ENCODE measurements around the gene ARHGAP1. TPM values are rescaled to one million over a fixed set of nuclear protein-coding genes. Genes with fewer than 3 reads are reported as not detected.
A peak's percentile ranks its signal among the peaks of the same experiment; 100 is the strongest.

The ARHGAP1 gene
- total and polyA plus RNA-seq, 2 of the 13 experiments (the other 11 are each of a cell fraction or from before 2014, with no cell fraction given) = 18.6 to 30.3 TPM

DNA sequence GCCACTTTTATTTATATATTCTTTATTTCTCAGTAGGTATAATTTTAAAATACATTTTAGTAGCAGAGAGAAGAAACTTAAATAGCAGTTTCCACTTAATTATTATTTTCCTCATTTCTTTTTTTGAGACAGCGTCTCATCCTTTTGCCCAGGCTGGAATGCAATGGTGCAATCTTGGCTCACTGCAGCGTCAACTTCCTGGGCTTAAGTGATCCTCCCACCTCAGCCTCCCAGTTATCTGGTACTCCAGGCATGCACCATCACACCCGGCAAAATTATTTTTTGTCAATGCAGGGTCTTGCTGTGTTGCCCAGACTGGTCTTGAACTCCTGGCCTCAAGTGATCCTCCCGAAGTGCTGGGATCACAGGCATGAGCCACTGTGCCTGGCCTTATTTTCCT, 44.8 kb downstream of the ARHGAP1 start (continued):
- TF ChIP-seq, protein P1, sequence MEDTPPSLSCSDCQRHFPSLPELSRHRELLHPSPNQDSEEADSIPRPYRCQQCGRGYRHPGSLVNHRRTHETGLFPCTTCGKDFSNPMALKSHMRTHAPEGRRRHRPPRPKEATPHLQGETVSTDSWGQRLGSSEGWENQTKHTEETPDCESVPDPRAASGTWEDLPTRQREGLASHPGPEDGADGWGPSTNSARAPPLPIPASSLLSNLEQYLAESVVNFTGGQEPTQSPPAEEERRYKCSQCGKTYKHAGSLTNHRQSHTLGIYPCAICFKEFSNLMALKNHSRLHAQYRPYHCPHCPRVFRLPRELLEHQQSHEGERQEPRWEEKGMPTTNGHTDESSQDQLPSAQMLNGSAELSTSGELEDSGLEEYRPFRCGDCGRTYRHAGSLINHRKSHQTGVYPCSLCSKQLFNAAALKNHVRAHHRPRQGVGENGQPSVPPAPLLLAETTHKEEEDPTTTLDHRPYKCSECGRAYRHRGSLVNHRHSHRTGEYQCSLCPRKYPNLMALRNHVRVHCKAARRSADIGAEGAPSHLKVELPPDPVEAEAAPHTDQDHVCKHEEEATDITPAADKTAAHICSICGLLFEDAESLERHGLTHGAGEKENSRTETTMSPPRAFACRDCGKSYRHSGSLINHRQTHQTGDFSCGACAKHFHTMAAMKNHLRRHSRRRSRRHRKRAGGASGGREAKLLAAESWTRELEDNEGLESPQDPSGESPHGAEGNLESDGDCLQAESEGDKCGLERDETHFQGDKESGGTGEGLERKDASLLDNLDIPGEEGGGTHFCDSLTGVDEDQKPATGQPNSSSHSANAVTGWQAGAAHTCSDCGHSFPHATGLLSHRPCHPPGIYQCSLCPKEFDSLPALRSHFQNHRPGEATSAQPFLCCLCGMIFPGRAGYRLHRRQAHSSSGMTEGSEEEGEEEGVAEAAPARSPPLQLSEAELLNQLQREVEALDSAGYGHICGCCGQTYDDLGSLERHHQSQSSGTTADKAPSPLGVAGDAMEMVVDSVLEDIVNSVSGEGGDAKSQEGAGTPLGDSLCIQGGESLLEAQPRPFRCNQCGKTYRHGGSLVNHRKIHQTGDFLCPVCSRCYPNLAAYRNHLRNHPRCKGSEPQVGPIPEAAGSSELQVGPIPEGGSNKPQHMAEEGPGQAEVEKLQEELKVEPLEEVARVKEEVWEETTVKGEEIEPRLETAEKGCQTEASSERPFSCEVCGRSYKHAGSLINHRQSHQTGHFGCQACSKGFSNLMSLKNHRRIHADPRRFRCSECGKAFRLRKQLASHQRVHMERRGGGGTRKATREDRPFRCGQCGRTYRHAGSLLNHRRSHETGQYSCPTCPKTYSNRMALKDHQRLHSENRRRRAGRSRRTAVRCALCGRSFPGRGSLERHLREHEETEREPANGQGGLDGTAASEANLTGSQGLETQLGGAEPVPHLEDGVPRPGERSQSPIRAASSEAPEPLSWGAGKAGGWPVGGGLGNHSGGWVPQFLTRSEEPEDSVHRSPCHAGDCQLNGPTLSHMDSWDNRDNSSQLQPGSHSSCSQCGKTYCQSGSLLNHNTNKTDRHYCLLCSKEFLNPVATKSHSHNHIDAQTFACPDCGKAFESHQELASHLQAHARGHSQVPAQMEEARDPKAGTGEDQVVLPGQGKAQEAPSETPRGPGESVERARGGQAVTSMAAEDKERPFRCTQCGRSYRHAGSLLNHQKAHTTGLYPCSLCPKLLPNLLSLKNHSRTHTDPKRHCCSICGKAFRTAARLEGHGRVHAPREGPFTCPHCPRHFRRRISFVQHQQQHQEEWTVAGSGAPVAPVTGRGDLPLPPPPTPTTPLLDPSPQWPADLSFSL (CRISPR knock-in tag; IDR thresholded peaks at IDR 0.05) = no peak

GRCh38 chr11:46649180-46649738, 51.2 kb downstream of the ARHGAP1 start:
- H4K20me1 ChIP-seq (ENCODE audit: insufficient read depth, low read length) = no peaks in the 10 kb centered on the region
- CTCF ChIA-PET (ENCODE audit: low intra/inter-chr PET ratio, low total read pairs) = no interaction called here
- WGBS (ENCODE audit: low lambda C conversion rate) = 97% methylated on average over 2 of the region's 2 CpGs
- no peak overlapping the region for H2AFZ ChIP-seq (ENCODE audit: low read length)
- H3K36me3 ChIP-seq (replicated peaks in 1 of 2; ENCODE audit: control insufficient read depth in 1 of 2, insufficient read depth in 2 of 2, low read length in 2 of 2) = peaks cover 20 to 75% of the 10 kb centered on the region in 2 experiments; a peak in 4 of 5 replicates
- POLR2A ChIA-PET = no interaction called here
- no peaks in the 10 kb centered on the region for H3K79me2 ChIP-seq (ENCODE audit: insufficient read depth, low read length)
- TF ChIP-seq ATF7 (IDR thresholded peaks at IDR 0.05) = peak; percentile 33; the same call in 1 of the 2 replicates
- TF ChIP-seq ATF7 (CRISPR knock-in tag; IDR thresholded peaks at IDR 0.05) = no peak
- TF ChIP-seq SOX13 (IDR thresholded peaks at IDR 0.05) = no peak
- 0 out of 4 replicates have a peak, but pooled peaks of 1 of the 2 experiments have one; percentile 9 for TF ChIP-seq SOX13 (CRISPR knock-in tag; conservative IDR thresholded peaks at IDR 0.05 in 1 of 2, IDR thresholded peaks at IDR 0.05 in 1 of 2)
- no peak for TF ChIP-seq ZBTB39 (CRISPR knock-in tag; IDR thresholded peaks at IDR 0.05)
- no peak overlapping the region for H3K4me2 ChIP-seq (ENCODE audit: low read depth, low read length)
- no peaks in the 10 kb centered on the region for H3K9me3 ChIP-seq (ENCODE audit: low read length)
- H3K4me3 ChIP-seq (replicated peaks in 1 of 3; ENCODE audit: insufficient read depth in 1 of 3, low read depth in 2 of 3, low read length in 3 of 3) = no peak overlapping the region
- DNase-seq (ENCODE audit: low spot score) (peak; percentile 37), ATAC-seq (no peak), FAIRE-seq (no peak)
- no peaks in the 10 kb centered on the region for H3K27me3 ChIP-seq (ENCODE audit: control insufficient read depth in 1 of 2, insufficient read depth in 2 of 2, low read length in 2 of 2)
- no peak overlapping the region for H3K27ac ChIP-seq (ENCODE audit: extremely low read length, insufficient read depth, low read length)
- intact Hi-C loops (cut with micrococcal nuclease; ENCODE audit: unreplicated experiment) (no loop called here), in situ Hi-C loops (cut with HindIII; ENCODE audit: extremely low pct_ligation_motif_present, low pct_unique_long_range_greater_than_20kb) (no loop called here)
- H3K9ac ChIP-seq (ENCODE audit: insufficient read depth, low read depth, low read length) = no peak overlapping the region
- no TSS peak for BruUV-seq (replicated peaks)
- H3K4me1 ChIP-seq (ENCODE audit: insufficient read depth, low read length) = peaks cover 10% of the 10 kb centered on the region

Measured in HepG2 (cell line).